RPMI8226 (cell line): ENCODE results near the gene LIPG.

Experiments used
- DNase-seq: peaks from one replicate; pipeline ENCODE4 v3.0.0-alpha.2; 2015

LIPG gene

GRCh38 chr18:49546719-49547273 is 15.1 kb upstream of the LIPG start:
- DNase-seq, result no peak

GRCh38 chr18:49547701-49548100 is 14.2 kb upstream of the LIPG start:
- DNase-seq, result no peak

GRCh38 chr18:49548229-49548636 is 13.6 kb upstream of the LIPG start:
- DNase-seq, result no peak

GRCh38 chr18:49550621-49551339 is 11.1 kb upstream of the LIPG start:
- no peak for DNase-seq

- DNase-seq, result no peak
These were observed 8.9 kb upstream of the LIPG start for GRCh38 chr18:49553003-49553402.

- no peak for DNase-seq
These were observed 6.2 kb upstream of the LIPG start for GRCh38 chr18:49555641-49556040.

- DNase-seq, result no peak
These were observed 3.5 kb upstream of the LIPG start for GRCh38 chr18:49558356-49558755.

GRCh38 chr18:49559326-49559931 is 2.4 kb upstream of the LIPG start:
- peak; percentile 38 for DNase-seq

GRCh38 chr18:49560277-49560623 is 1.6 kb upstream of the LIPG start:
- no peak for DNase-seq

GRCh38 chr18:49560624-49561288 is 1.1 kb upstream of the LIPG start:
- no peak for DNase-seq

- DNase-seq, result no peak
These were observed 748 bp downstream of the LIPG start for GRCh38 chr18:49562481-49563129.

GRCh38 chr18:49563130-49563540 is 1.3 kb downstream of the LIPG start:
- DNase-seq, result no peak

GRCh38 chr18:49563701-49564517 is 2.1 kb downstream of the LIPG start:
- DNase-seq, result no peak

GRCh38 chr18:49564518-49564834 is 2.6 kb downstream of the LIPG start:
- DNase-seq, result no peak

- DNase-seq, result no peak
These were observed 3.2 kb downstream of the LIPG start for GRCh38 chr18:49565101-49565500.

- DNase-seq, result peak; percentile 46
These were observed 3.8 kb downstream of the LIPG start for GRCh38 chr18:49565612-49566011.

GRCh38 chr18:49566217-49566770 is 4.4 kb downstream of the LIPG start:
- DNase-seq, result no peak

- DNase-seq, result no peak
These were observed 5.1 kb downstream of the LIPG start for GRCh38 chr18:49566985-49567384.

- no peak for DNase-seq
These were observed 7.9 kb downstream of the LIPG start for GRCh38 chr18:49569724-49570123.

- DNase-seq, result no peak
These were observed 9.0 kb downstream of the LIPG start for GRCh38 chr18:49570836-49571235.

- no peak for DNase-seq
These were observed 10.9 kb downstream of the LIPG start for GRCh38 chr18:49572611-49573345.

GRCh38 chr18:49573835-49574234 is 12.0 kb downstream of the LIPG start:
- DNase-seq, result no peak
